Stimulated activated CD8-positive, alpha-beta memory T cell treated with anti-CD3 and anti-CD28 coated beads, Interleukin-15, amount 100 ng/mL, for 4 hours (primary cell): ENCODE results near the gene ERICH4.

Experiments
- DNase-seq, 2 donors: peaks; one replicate each; pipeline ENCODE4 v3.0.0-alpha.2; 2020; ENCODE audit warnings: low read depth in 2 of 2

Gene ERICH4

GRCh38 chr19:41414461-41414860, 28.5 kb upstream of the ERICH4 start:
- DNase-seq: no peak

- no peak for DNase-seq
Measured at GRCh38 chr19:41415154-41415571, 27.8 kb upstream of the ERICH4 start.

- no peak for DNase-seq
Measured at GRCh38 chr19:41416194-41416674, 26.7 kb upstream of the ERICH4 start.

- no peak for DNase-seq
Measured at GRCh38 chr19:41420101-41420880, 22.7 kb upstream of the ERICH4 start.

- no peak for DNase-seq
Measured at GRCh38 chr19:41421314-41421713, 21.6 kb upstream of the ERICH4 start.

GRCh38 chr19:41421973-41422372, 21.0 kb upstream of the ERICH4 start:
- no peak for DNase-seq

GRCh38 chr19:41422456-41422855, 20.5 kb upstream of the ERICH4 start:
- no peak for DNase-seq

GRCh38 chr19:41422955-41423354, 20.0 kb upstream of the ERICH4 start:
- no peak for DNase-seq

- no peak for DNase-seq
Measured at GRCh38 chr19:41424335-41425173, 18.4 kb upstream of the ERICH4 start.

GRCh38 chr19:41425174-41426115, 17.5 kb upstream of the ERICH4 start:
- DNase-seq: no peak

GRCh38 chr19:41426116-41426841, 16.7 kb upstream of the ERICH4 start:
- DNase-seq: no peak

GRCh38 chr19:41426952-41427646, 15.9 kb upstream of the ERICH4 start, which contains the start of gene B3GNT8:
Gene B3GNT8 (minus strand): TSS chr19:41427374. CDS start chr19:41426778, 596 bp downstream.
- DNase-seq: no peak

GRCh38 chr19:41427647-41428480, 15.1 kb upstream of the ERICH4 start:
- no peak for DNase-seq

- no peak for DNase-seq
Measured at GRCh38 chr19:41428481-41428859, 14.5 kb upstream of the ERICH4 start.

GRCh38 chr19:41430922-41431321, 12.0 kb upstream of the ERICH4 start:
- DNase-seq: no peak

GRCh38 chr19:41431426-41432386, 11.2 kb upstream of the ERICH4 start:
- DNase-seq: no peak

GRCh38 chr19:41433171-41433570, 9.8 kb upstream of the ERICH4 start:
- DNase-seq: no peak

GRCh38 chr19:41434450-41434849, 8.5 kb upstream of the ERICH4 start:
- DNase-seq: no peak
